Liver (tissue), 9 donors: ENCODE measurements around the gene PRKCG. TPM values are rescaled to one million over a fixed set of nuclear protein-coding genes. Genes with fewer than 3 reads are reported as not detected.
A peak's percentile ranks its signal among the peaks of the same experiment; 100 is the strongest.

Experiments
- DNase-seq: peaks from one replicate; pipeline ENCODE4 v3.0.0-alpha.2; 2017; ENCODE audit warnings: low spot score
- H3K27ac ChIP-seq, 2 donors: one replicate each; pipeline ENCODE4 v1.7.0; 2013; ENCODE audit warnings: inconsistent platforms in 2 of 2, low read length in 2 of 2, control low read depth in 1 of 2, low read depth in 1 of 2, mild to moderate bottlenecking in 1 of 2
- H3K27me3 ChIP-seq, 4 donors: one replicate each; pipeline versions ENCODE4 v1.6.1 to v1.7.0; 2013; ENCODE audit warnings: low read length in 3 of 4, inconsistent platforms in 1 of 4, mild to moderate bottlenecking in 1 of 4, moderate library complexity in 1 of 4; ENCODE audit not compliant: control insufficient read depth in 4 of 4, insufficient read depth in 4 of 4
- H3K36me3 ChIP-seq, 4 donors: one replicate each; pipeline versions ENCODE4 v1.6.1 to v1.7.0; 2013; ENCODE audit warnings: low read length in 3 of 4, mild to moderate bottlenecking in 3 of 4, low read depth in 1 of 4, moderate library complexity in 1 of 4; ENCODE audit not compliant: control insufficient read depth in 4 of 4, insufficient read depth in 3 of 4
- H3K4me1 ChIP-seq, 4 donors: one replicate each; pipeline versions ENCODE4 v1.6.1 to v1.7.0; 2013; ENCODE audit warnings: low read length in 3 of 4, mild to moderate bottlenecking in 3 of 4, moderate library complexity in 1 of 4; ENCODE audit not compliant: control insufficient read depth in 4 of 4, insufficient read depth in 4 of 4
- H3K4me3 ChIP-seq, 3 donors: one replicate each; pipeline versions ENCODE4 v1.6.1 to v1.7.0; 2013; ENCODE audit warnings: low read length in 3 of 3, control low read depth in 1 of 3, low read depth in 1 of 3, mild to moderate bottlenecking in 1 of 3
- H3K9ac ChIP-seq, 2 donors: one replicate each; pipeline ENCODE4 v1.7.0; 2013; ENCODE audit warnings: low read length in 2 of 2, mild to moderate bottlenecking in 2 of 2, moderate library complexity in 2 of 2, control low read depth in 1 of 2, low read depth in 1 of 2
- H3K9me3 ChIP-seq, 4 donors: one replicate each; pipeline versions ENCODE4 v1.6.1 to v1.7.0; 2013; ENCODE audit warnings: low read length in 3 of 4; ENCODE audit not compliant: control insufficient read depth in 4 of 4
- EGR1 ChIP-seq, 2 donors: IDR thresholded peaks; 2 replicates each; pipeline ENCODE4 v1.6.1; 2016 to 2018; ENCODE audit warnings: antibody characterized with exemption in 2 of 2, low read depth in 2 of 2
- FOXA1 ChIP-seq: IDR thresholded peaks from 2 replicates; pipeline ENCODE4 v1.6.1; 2016; ENCODE audit warnings: antibody characterized with exemption
- FOXA2 ChIP-seq: IDR thresholded peaks from 2 replicates; pipeline ENCODE4 v1.6.1; 2016; ENCODE audit warnings: antibody characterized with exemption
- GABPA ChIP-seq, 2 donors: IDR thresholded peaks in 1 of 2; conservative IDR thresholded peaks in 1 of 2; 2 replicates each; pipeline ENCODE4 v1.6.1; 2016; ENCODE audit warnings: antibody characterized with exemption in 2 of 2, mild to moderate bottlenecking in 1 of 2, moderate library complexity in 1 of 2
- HNF4A ChIP-seq, 2 donors: conservative IDR thresholded peaks; 2 replicates each; pipeline ENCODE4 v1.6.1; 2016; ENCODE audit warnings: antibody characterized with exemption in 2 of 2, mild to moderate bottlenecking in 2 of 2
- HNF4G ChIP-seq: IDR thresholded peaks from 2 replicates; pipeline ENCODE4 v1.6.1; 2016; ENCODE audit warnings: antibody characterized with exemption
- JUND ChIP-seq, 2 donors: IDR thresholded peaks; 2 replicates each; pipeline ENCODE4 v1.6.1; 2016; ENCODE audit warnings: antibody characterized with exemption in 2 of 2
- NR2F2 ChIP-seq: IDR thresholded peaks from 2 replicates; pipeline ENCODE4 v1.6.1; 2016; ENCODE audit warnings: antibody characterized with exemption
- RAD21 ChIP-seq, 2 donors: IDR thresholded peaks; 2 replicates each; pipeline ENCODE4 v1.6.1; 2016; ENCODE audit warnings: antibody characterized with exemption in 2 of 2, mild to moderate bottlenecking in 2 of 2
- RXRA ChIP-seq, 2 donors: IDR thresholded peaks; 2 replicates each; pipeline ENCODE4 v1.6.1; 2017 to 2018; ENCODE audit warnings: antibody characterized with exemption in 2 of 2, mild to moderate bottlenecking in 1 of 2
- SP1 ChIP-seq: IDR thresholded peaks from 2 replicates; pipeline ENCODE4 v1.6.1; 2018; ENCODE audit warnings: antibody characterized with exemption, mild to moderate bottlenecking
- TAF1 ChIP-seq: conservative IDR thresholded peaks from 2 replicates; pipeline ENCODE4 v1.6.1; 2016; ENCODE audit warnings: antibody characterized with exemption, mild to moderate bottlenecking
- YY1 ChIP-seq: IDR thresholded peaks from 2 replicates; pipeline ENCODE4 v1.6.1; 2016; ENCODE audit warnings: antibody characterized with exemption, mild to moderate bottlenecking
- WGBS: extraction: QIAGEN DNeasy Blood & Tissue Kit; methylation state at CpG from one replicate; pipeline ENCODE4 v1.1.7; 2013; 5-methylcytosine and 5-hydroxymethylcytosine counted together
- polyA plus RNA-seq, 2 donors: library from polyadenylated mRNA; stranded (reverse) in 1 of 2; unstranded in 1 of 2; fragments of 200-250 nt in 1 of 2; fragments of >200 nt in 1 of 2; fragmentation: Nextera tagmentation in 1 of 2; extraction: Ambion mirVana in 1 of 2; gene quantifications; one replicate each; pipeline versions ENCODE4 v1.2.1 to v1.2.3, GENCODE V29; 2013 to 2015
- total RNA-seq, 2 donors: library from RNA; depleted of rRNA; stranded (reverse); fragments of >200 nt; gene quantifications; one replicate each; pipeline ENCODE4 v1.2.3, GENCODE V29; 2014
- TF ChIP-seq, protein P1 (sequence below): IDR thresholded peaks from 2 replicates; pipeline ENCODE4 v1.6.1; 2016; ENCODE audit warnings: antibody characterized with exemption, mild to moderate bottlenecking
- TF ChIP-seq, protein P2 (sequence below): IDR thresholded peaks from 2 replicates; pipeline ENCODE4 v1.6.1; 2016; ENCODE audit warnings: antibody characterized with exemption
- TF ChIP-seq, protein P3 (sequence below): IDR thresholded peaks from 2 replicates; pipeline ENCODE4 v1.6.1; 2016; ENCODE audit warnings: antibody characterized with exemption
- TF ChIP-seq, protein P4 (sequence below): IDR thresholded peaks from 2 replicates; pipeline ENCODE4 v1.6.1; 2016; ENCODE audit warnings: antibody characterized with exemption
- donor health status: healthy.
- donor health status: healthy.
- donor health status: healthy.
- donor health status: healthy.
- donor health status: healthy.

PRKCG gene
- total and polyA plus RNA-seq, 4 donors = 0.09 TPM; not detected in 3

DNA sequence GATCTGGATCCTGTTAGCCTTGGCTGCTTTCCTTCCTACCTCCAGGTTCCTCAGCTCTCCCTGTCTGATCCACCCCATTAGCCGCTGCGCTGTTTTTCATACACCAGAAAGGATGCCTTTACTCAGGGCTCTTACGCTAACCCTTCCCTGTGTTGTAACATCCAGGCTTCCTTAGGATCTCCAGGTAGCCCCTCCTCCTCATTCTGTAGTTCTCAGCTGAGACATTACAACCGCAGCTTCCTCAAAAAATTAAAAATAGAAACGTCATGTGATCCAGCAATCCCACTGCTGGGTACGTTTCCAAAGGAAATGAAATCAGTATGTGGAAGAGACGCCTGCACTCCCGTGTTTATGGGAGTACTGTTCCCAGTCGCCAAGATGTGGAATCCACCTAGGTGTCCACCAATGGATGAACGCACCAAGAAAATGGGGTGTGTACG is 32.7 kb upstream of the PRKCG start:
- H3K4me3 ChIP-seq = no peak overlapping the region
- no peaks in the 10 kb centered on the region for H3K27me3 ChIP-seq
- WGBS = 61% methylated on average over 11 of the region's 11 CpGs
- DNase-seq = no peak
- TF ChIP-seq RAD21 (IDR thresholded peaks at IDR 0.05) (no peak), SP1 (peak; percentile 9)
- TF ChIP-seq, protein P1, sequence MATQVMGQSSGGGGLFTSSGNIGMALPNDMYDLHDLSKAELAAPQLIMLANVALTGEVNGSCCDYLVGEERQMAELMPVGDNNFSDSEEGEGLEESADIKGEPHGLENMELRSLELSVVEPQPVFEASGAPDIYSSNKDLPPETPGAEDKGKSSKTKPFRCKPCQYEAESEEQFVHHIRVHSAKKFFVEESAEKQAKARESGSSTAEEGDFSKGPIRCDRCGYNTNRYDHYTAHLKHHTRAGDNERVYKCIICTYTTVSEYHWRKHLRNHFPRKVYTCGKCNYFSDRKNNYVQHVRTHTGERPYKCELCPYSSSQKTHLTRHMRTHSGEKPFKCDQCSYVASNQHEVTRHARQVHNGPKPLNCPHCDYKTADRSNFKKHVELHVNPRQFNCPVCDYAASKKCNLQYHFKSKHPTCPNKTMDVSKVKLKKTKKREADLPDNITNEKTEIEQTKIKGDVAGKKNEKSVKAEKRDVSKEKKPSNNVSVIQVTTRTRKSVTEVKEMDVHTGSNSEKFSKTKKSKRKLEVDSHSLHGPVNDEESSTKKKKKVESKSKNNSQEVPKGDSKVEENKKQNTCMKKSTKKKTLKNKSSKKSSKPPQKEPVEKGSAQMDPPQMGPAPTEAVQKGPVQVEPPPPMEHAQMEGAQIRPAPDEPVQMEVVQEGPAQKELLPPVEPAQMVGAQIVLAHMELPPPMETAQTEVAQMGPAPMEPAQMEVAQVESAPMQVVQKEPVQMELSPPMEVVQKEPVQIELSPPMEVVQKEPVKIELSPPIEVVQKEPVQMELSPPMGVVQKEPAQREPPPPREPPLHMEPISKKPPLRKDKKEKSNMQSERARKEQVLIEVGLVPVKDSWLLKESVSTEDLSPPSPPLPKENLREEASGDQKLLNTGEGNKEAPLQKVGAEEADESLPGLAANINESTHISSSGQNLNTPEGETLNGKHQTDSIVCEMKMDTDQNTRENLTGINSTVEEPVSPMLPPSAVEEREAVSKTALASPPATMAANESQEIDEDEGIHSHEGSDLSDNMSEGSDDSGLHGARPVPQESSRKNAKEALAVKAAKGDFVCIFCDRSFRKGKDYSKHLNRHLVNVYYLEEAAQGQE = no peak
- H3K36me3 ChIP-seq = no peaks in the 10 kb centered on the region
- H3K9ac ChIP-seq = no peak overlapping the region
- H3K27ac ChIP-seq = peak overlapping the region in 1 of 2 donors; percentile 31
- peaks cover 0 to 2% (median 0%) of the 10 kb centered on the region in 4 donors for H3K4me1 ChIP-seq
- no peaks in the 10 kb centered on the region for H3K9me3 ChIP-seq

DNA sequence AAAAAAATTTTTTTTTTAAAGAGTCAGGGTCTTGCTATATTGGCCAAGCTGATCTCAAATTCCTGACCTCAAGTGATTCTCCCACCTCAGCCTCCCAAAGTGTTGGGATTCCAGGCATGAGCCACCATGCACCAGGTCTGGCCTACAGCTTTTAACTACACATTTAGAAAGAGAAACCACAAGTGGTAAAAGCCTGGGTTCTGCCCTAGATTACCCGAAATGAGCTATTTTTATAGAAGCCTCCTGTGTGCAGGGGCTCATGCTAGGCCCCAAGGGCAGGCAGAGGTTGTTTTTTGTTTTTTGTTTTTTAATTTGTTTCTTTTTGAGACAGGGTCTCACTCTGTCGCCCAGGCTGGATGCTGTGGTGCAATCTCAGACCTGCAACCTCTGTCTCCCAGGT is 28.3 kb upstream of the PRKCG start:
- Histone ChIP-seq H3K36me3 (no peaks in the 10 kb centered on the region), H3K27me3 (peaks cover 0 to 2% (median 0%) of the 10 kb centered on the region in 4 donors), H3K9me3 (no peaks in the 10 kb centered on the region), H3K4me1 (peaks cover 0 to 2% (median 0%) of the 10 kb centered on the region in 4 donors), H3K9ac (no peak overlapping the region), H3K27ac (no peak overlapping the region), H3K4me3 (no peak overlapping the region)
- 83% methylated on average over 2 of the region's 2 CpGs for WGBS
- TF ChIP-seq YY1 (no peak), RAD21 (IDR thresholded peaks at IDR 0.05) (no peak), JUND (IDR thresholded peaks at IDR 0.05) (no peak), HNF4G (no peak)
- TF ChIP-seq, protein P2, sequence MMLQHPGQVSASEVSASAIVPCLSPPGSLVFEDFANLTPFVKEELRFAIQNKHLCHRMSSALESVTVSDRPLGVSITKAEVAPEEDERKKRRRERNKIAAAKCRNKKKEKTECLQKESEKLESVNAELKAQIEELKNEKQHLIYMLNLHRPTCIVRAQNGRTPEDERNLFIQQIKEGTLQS = no peak
- no peak for DNase-seq

DNA sequence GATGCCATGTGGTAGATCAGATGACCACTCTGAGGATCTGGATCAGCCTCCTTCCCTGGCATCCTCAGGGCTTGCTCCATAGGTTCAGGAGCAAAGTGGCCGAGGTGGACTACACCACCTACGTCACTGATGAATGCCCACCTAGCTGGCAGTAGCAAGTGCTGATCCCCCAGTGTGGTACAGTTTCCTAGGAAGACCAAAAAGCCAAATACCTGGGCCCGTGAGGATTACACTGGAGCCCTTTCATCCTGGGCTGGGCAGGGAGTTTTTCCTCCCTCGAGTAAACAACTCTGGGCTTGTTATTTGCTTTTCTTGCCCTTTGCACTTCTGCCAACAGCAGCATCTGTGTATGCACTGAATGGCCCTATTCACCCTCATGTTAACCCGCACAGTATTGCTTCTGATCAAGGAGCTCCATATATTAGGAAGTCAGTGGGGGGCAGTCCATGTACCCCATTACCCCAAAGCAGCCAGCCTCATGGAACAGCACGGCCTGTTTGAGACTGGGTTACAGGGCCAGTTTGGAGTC is 17.6 kb upstream of the PRKCG start:
- WGBS = 31% methylated on average over 6 of the region's 6 CpGs
- Histone ChIP-seq H3K27ac (no peak overlapping the region), H3K4me1 (peaks cover 3 to 12% (median 10%) of the 10 kb centered on the region in 4 donors), H3K9ac (no peak overlapping the region), H3K4me3 (no peak overlapping the region), H3K27me3 (no peaks in the 10 kb centered on the region), H3K9me3 (no peaks in the 10 kb centered on the region), H3K36me3 (no peaks in the 10 kb centered on the region)
- DNase-seq = no peak
- TF ChIP-seq, protein P3, sequence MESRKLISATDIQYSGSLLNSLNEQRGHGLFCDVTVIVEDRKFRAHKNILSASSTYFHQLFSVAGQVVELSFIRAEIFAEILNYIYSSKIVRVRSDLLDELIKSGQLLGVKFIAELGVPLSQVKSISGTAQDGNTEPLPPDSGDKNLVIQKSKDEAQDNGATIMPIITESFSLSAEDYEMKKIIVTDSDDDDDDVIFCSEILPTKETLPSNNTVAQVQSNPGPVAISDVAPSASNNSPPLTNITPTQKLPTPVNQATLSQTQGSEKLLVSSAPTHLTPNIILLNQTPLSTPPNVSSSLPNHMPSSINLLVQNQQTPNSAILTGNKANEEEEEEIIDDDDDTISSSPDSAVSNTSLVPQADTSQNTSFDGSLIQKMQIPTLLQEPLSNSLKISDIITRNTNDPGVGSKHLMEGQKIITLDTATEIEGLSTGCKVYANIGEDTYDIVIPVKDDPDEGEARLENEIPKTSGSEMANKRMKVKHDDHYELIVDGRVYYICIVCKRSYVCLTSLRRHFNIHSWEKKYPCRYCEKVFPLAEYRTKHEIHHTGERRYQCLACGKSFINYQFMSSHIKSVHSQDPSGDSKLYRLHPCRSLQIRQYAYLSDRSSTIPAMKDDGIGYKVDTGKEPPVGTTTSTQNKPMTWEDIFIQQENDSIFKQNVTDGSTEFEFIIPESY = no peak
- no peak for TF ChIP-seq JUND (IDR thresholded peaks at IDR 0.05)
- TF ChIP-seq, protein P4, sequence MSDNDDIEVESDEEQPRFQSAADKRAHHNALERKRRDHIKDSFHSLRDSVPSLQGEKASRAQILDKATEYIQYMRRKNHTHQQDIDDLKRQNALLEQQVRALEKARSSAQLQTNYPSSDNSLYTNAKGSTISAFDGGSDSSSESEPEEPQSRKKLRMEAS = no peak
- TF ChIP-seq HNF4G = peak; percentile 59
- TF ChIP-seq, protein P1 = peak; percentile 22
- TF ChIP-seq TAF1 = no peak
- TF ChIP-seq FOXA1 = peak; percentile 91
- no peak for TF ChIP-seq EGR1 (IDR thresholded peaks at IDR 0.05; ENCODE audit: low read depth in 2 of 2)
- TF ChIP-seq RXRA (IDR thresholded peaks at IDR 0.05) = peak; percentile 81 to 82
- TF ChIP-seq YY1 = peak; percentile 35
- TF ChIP-seq FOXA2 = peak; percentile 97
- peak; percentile 87 to 88 for TF ChIP-seq HNF4A (conservative IDR thresholded peaks at IDR 0.05)
- TF ChIP-seq NR2F2 = peak; percentile 81
- TF ChIP-seq GABPA (IDR thresholded peaks at IDR 0.05 in 1 of 2, conservative IDR thresholded peaks at IDR 0.05 in 1 of 2) = peak in 1 of 2 donors; percentile 33
